ENCODE data around the gene MFN2.
A peak's percentile ranks its signal among the peaks of the same experiment; 100 is the strongest.
"Not testable (repeated sequence)": the region's sequence is repeated elsewhere in the genome, so short reads cannot be mapped to it uniquely, and the experiment has no call there.

The MFN2 gene

DNA sequence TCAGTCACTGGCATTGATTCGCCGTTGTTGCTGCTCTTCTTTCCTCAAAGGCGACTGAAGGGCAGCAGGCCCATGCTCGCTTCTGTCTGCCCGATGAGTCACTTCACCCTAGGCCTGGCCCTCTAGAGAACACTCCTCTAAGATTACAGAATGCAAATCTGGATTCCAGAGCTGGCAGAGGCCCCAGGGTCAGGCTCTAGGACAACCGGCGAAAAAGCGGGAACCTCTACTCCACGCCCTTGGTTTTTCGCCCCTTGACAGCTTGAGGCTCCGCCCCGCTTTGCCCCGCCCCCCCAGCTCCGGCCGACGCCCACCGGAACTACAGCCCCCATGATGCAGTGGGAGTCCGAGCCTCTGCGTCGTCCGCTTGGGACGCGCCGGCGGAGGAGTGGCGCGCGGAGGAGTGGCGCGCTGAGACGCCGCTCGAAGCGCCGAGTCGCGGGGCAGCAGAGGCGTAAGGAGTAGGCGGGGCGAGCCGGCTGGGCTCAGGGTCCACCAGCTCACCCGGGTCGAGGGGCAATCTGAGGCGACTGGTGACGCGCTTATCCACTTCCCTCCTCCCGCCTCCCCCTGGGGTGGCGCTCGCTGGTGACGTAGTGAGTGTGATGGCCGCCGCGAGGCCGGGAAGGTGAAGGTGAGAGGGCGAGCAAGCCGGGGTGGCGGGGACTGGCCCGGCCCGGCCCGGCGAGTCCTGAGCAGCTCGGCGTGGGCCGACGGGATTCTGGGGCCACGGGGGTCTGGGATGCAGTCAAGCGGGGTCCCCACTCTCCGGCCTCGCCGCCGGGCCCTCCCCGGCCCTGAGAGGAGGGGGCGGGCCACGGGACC, at the start of gene MFN2:
MFN2 (plus strand) TSS at position 594 of the 825 bp plus-strand sequence. CDS start 8,725 bp downstream, outside the sequence.
- peak; percentile 96 to 99 for DNase-seq

DNA sequence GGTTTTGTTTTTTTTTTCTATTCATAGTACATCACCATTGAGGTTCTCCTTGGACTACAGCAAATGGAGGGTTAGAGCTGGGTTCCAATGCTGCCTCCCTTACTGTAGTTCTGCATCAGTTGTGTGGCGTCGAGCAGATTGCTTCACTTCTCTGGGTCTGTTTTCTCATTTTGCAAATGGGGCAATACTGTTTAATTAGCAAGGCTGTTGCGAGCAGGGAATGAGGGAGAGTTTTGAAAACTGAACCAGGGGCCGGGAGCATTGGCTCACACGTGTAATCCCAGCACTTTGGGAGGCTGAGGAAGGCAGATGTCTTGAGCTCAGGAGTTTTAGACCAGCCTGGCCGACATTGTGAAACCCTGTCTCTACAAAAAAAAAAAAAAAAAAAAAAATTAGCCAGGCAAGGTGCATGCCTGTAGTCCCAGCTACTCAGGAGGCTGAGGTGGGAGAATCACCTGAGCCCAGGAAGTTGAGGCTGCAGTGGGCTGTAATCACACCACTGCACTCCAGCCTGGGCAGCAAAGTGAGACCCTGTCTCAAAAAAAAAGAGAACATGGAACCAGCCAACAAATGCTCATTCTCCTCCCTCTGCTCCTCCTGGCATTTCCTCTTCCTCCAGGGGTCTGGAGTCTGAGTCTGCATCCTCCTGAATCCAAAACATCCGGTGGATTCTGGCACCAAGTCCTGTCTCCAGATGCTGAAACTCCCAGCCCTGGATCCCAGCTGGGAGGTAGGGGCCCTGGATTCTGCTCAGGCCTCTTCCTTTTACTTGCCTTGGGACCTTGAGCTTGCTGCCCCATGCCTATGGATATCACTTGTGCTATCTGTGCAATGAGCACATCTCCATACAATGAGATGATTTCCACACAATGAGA, 49.4 kb upstream of the MFN2 start:
- DNase-seq = no peak

DNA sequence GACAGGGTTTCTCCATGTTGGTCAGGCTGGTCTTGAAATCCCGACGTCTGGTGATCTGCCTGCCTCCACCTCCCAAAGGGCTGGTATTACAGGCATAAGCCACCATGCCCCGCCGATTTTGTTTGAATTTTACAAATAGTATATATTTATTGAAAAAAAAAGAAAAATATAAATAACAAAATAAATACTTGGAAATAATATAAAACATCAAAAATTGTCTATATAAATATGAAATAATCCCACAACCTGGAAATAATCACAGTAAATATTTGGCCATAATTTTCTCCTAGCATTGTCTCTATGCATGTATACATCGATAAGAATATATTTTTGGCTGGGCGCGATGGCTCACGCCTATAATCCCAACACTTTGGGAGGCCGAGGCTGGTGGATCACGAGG, 48.4 kb upstream of the MFN2 start:
- DNase-seq = no peak

DNA sequence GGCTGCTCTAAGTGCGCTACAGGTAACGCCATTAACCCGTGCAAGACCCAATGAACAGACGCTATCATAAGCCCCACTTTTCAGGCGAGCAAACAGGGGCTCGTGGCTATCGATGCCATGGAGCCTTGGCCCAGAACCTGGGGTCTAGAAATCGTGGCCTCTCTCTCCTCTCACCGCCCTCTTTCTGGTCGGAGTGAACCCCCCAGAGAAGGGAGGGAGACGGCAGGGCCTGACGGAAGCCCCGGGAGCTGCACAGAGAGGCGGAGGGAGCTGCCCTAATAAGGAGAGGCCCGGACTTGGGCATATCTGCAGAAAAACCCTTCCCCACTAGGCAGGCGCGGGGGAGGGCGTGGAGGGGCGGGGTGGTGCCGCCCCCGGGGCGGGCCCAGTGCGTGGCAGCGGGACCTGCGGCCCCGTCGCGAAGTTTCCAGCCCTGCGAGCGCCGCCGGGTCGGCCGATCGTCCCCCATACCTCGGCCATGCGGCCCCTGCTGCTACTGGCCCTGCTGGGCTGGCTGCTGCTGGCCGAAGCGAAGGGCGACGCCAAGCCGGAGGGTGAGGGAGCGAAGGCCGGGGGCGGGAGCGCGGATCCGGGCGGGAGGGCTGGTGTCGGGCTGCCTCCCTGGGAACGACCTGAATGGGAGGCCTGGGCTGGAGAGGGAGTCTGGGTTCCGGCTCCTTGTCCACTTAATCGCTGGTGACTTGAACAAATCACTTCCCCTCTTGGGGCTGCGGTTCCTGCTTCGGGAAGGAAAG, 45.8 kb upstream of the MFN2 start, which contains the start of gene PLOD1:
PLOD1 (plus strand) TSS at position 416 of the 755 bp plus-strand sequence; CDS start at position 479, 63 bp downstream.
- DNase-seq = peak; percentile 49 to 69

DNA sequence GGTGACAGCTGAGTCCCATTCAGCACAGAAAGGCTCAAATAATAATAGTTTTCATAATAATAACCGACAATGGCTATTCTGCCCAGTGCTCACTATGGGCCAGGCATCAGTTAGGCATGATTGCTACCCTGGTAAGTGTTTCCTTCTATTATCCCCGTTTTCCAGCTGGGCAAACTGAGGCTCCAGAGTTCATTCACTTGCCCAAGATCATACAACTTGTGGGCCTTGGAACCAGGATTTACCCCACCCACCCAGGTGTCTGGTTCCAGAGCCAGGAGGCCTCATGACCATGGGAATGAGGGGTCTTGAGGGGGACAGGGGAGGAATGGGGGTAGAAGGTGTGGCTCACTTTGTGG, 45.2 kb upstream of the MFN2 start:
- no peak for DNase-seq

DNA sequence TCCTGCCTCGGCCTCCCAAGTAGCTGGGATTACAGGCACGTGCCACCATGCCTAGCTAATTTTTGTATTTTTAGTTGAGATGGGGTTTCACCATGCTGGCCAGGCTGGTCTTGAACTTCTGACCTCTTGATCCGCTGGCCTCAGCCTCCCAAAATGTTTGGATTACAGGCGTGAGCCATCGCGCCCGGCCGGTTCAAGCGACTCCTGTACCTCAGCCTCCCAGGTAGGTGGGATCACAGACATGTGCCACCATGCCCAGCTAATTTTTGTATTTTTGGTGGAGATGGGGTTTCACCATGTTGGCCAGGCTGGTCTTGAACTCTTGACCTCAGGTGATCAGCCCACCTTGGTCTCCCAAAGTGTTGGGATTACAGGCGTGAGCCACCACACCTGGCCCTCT, 44.5 kb upstream of the MFN2 start:
- DNase-seq = not testable (repeated sequence)

DNA sequence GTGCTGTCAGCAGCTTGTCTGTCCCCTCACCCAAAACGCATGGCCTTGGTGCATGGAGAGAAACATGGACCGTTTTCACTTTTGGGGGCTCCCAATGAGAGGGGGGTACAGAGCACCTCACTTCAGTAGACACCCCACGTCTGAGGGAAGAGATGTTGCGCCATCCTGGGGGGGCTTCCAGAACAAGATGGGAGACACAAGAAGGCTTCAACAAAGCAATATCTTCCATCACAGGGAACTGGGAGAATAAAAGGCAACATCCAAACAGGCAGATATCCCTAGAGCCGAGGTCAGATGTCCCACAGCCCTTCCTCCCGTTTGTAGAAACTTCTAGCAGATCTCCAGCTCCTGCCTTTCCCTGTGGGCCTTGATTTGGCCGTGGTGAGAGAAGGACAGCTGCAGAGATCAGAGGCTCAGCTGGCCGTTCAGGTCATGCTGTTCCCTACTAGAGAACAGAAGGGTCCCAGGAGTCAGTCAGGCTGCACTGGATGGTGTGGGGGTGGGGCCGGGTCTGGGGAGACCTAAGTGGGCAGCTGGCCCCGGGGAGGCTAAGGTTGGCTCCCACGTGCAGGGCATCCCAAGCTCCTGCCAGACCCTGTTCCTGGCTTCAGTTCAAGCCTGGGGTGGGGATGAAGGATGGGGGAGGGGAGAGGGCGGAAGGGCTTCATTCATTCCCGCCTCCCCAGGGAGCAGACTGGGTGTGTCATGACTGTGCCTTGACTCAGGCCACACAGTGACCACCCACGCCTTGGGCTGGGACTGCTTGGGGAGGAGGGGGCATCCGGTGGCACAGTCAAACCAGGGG, 41.3 kb upstream of the MFN2 start:
- no peak for DNase-seq

DNA sequence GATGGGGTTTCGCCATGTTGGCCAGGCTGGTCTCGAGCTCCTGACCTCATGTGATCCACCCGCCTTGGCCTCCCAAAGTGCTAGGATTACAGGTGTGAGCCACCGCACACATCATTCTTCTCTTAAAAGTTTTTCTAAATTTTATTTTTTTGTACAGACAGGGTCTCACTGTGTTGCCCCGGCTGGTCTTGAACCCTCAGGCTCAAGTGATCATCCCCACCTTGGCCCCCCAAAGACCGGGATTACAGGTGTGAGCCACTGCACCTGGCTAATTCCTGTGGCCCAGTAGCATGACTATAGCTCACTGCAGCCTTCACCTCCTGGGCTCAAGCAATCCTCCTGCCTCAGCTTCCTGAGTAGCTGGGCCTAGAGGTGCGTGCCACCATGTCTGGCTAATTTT, 40.5 kb upstream of the MFN2 start:
- DNase-seq = not testable (repeated sequence)

DNA sequence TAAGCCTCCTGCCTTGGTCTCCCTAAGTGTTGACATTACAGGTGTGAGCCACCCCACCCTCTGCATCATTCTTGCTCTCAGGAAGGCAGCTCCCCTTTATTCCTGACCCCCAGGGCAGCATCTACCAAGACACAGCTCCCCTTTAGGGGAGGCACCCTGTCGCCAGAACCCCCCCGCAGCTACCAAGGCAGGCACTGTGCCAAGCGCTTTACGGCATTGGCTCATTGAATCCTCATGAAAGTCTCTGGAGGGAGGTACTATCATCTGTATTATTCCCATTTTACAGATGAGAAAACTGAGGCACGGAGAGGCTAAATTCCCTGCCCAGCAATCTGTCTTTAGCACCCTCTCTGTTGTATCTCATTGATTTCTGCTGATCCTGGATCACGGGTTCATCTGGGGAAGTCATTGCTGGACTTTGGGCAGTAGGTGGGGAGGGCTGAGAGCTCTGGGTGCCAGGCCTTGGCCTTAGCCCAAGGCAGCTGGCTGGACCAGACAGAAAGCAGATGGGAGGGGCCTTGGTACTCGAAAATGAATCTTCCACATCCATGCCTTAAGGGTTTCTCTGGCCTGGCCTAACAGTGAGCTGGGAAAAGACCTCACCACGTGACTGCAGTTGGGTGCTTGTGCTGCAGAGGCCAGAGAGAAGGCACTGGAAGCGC, 39.9 kb upstream of the MFN2 start:
- DNase-seq = no peak

DNA sequence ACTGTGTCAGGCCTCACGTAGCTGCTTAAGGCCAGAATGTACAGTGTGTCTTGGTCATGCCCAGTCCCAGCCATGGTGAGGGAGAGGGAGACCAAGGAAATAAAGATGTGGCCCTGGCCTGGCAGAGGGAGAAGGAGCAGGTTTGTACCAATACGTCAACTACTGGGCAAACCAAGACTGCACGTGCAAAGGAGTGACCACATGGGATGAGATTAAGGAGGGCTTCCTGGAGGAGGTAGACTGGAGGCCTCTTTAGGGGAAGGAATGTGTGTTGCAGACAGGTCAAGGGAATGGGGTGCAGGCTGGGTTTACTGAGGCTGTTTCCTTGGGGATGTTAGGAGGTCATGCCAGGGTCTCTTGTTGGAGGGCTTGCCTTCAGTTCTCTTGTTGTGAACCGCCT, 38.0 kb upstream of the MFN2 start:
- no peak for DNase-seq

DNA sequence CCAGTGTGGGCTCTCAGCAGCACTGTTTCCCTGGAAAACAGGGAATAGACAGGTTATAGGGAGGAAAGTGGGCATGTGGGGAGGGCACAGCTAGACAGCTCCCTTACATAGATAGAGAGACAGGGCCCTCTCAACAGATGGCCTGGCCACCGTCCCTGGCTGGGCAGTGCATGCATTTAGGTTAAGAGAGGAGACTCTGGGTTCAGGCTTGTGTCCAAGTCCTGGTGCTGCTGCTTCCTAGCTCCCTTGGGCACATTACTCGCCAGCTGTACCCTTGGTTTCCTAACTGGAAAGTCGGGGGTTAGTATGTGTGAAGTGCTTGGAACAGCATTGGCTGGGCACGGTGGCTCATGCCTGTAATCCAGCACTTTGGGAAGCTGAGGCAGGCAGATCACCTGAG, 36.6 kb upstream of the MFN2 start:
- no peak for DNase-seq

DNA sequence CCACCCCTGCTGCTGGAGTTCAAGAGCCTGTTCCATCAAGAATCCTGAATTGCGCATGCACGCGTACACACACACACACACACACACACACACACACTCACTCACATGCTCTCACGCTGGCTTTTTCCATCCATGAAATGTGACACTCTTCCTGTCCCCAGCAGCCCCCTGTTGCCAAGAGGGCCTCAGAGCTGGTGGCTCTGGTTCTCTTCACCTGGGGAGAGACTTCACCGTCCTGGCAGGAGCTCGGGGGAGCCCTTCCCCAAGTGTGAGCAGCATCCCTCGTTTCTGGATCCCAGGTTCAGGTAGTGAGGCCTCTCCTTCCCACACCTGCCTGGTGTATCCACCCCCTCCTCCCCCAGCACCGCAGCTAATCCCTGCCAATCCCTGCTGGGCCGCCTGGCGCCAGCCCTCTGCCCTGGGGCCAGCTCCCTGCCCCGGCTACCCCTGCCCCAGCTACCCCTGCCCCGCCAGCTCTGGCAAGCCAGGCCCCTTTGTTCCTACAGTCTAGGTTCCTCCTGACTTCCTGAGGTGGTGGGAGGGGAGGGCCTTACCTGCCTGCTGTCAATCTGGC, 35.8 kb upstream of the MFN2 start:
- no peak for DNase-seq

DNA sequence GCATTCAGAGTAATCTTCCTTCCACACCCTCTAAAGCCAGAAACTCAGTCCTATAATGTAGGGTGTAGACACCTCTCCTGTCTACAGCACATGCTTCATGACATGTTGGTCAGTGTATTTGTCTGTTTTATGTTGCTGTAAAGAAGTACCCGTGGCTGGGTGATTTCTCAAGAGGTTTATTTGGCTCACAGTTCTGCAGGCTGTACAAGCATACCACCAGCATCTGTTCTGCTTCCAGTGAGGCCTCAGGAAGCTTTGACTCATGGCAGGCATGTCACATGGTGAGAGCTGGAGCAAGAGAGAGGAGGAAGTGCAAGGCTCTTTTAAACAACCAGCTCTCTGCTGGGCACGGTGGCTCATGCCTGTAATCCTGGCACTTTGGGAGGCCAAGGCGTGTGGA, 33.6 kb upstream of the MFN2 start:
- DNase-seq = no peak

DNA sequence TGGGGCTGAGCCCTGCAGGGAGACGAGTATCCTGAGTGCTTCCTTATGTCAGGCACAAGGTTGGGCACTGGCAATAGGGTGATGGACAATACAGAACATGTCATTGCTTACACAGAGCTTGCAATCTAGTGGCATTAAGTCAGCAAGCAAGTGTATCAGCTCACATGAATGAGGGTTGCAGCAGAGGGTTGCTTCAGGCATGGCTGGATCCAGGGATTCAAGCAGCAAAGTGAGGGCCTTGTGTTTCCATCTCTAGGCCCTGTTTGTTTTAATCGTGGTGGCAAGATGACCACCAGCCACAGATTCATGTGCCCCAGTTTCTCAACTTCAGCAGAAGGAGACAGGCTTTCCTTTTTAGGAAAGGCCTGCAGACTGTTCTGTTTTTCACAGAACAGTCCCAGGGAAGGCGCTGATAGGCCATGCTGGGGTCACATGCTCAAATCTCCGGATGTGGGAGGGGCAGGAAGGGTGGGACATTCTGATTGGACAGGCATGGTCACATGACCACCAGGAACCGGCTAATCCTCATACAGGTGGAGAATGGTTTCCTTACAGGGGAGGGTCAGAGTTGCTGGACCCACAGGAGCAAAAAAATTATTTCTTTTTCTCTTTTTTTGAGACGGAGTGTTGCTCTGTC, 31.3 kb upstream of the MFN2 start:
- DNase-seq = no peak

DNA sequence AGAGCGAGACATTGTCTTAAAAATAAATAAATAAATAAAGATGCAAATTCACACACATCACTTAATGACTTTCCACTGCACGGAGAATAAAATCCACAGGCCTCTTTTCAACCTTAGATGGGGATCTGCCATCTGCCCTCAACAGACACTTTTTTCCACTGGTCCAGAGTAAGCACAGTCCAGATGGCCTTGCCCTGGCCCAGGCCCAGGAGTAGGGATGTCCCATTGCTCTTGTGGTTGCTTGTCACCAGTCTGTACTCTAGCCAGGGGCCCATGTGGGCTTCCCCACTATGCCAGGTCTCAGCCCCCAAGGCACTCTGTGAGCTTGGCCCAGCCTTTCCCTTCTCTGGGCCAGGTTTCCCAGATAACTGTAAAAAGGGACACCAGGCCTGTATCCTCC, 28.3 kb upstream of the MFN2 start:
- DNase-seq = no peak

DNA sequence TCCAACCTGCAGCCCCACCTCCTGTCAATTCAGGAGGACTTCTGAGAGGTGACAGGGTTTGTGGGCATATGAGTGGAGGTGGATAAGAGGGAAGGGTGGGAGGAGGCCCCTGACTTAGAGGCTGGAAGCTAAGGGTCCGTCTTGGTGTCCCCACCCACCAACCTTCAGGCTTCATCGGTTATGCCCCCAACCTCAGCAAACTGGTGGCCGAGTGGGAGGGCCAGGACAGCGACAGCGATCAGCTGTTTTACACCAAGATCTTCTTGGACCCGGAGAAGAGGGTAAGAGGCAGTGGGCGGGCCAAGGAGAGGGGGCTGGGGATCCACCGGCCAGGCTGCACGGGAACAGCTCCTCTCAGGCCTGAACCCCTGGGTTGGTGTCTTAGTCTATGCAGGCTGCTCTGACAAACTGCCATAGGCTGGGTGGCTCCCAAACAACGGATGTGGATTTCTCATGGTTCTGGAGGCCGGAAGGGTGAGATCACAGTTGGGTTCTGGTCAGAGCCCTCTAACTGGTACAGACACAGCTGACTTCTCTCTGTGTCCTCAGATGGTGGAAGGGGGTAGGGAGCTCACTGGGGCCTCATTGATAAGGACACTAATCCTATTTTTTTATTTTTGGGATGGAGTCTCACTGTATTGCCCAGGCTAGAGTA, 27.7 kb upstream of the MFN2 start:
- DNase-seq = no peak

DNA sequence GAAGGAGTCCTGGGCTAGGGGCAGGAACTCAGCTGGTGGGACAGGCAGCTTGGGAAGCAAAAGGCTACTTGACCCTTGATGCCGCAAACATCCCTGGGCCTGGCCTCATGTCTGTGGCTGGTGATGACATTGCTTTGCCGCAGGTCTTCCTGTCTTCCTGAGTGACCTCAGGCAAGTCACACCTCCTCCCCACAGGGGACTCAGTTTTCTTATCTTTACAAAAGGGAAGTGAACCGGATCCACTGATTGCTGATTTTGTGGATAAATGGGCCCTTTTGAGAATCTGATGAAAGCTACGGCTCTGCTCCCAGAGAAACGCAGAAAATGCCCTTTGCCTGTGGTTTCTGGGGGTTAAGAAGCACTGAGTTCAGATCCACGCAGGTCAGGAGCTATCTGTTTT, 25.0 kb upstream of the MFN2 start:
- no peak for DNase-seq

DNA sequence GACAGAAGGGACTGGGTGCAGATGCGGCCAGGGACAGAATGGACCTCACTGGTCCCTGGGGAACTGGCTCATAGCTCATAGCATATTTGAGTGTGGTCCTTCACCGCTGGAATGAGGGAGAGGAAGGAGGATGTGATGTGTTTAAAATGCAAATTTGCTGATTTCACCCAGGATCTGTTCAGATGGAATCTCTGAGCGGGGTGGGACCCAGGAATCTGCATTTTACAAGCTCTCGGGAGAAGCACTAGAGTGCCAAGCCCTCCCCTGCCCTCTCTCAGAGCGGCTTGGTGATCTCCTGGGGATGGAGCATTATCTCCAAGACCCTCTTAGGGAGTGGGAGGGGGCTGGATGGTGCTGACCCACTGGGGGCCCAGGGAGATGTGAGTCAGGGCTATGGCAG, 22.8 kb upstream of the MFN2 start:
- no peak for DNase-seq

DNA sequence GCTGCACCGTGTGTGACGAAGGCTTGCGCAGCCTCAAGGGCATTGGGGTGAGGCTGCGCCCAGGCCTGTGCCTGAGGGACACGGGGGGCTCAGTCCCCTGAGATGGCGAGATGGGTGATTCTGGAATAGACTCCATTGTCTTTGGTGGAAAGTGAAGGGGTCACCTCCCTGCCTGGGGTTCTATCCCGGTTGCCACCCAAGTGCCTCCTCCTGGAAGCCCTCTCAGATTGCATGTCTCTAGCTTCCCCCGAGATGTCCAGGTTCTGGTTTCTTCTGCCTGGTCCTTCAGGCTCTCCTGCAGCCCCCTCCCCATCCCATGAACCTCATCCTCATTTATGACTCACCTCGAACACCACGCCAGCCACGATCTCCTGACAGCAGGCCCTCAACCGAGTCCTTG, 22.3 kb upstream of the MFN2 start:
- DNase-seq = no peak

DNA sequence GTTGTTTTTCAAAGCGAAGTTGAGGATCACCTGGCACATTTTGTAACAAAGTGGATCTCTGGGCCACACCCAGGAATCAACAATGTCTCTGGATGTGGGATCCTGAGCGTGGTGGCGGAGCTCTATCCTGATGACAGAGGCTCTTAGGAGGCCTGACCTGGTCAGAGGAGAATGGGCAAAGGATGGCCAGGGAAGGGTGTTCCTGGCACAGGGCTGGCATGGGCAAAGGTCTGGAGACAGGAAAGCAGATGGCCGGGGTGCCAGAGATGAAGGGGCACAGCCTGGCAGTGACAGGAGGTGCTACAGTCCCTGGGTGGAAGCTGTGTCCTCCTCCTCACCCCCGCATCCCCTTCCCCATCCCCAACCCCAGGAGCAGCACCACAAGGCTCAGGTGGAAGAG, 20.0 kb upstream of the MFN2 start:
- no peak for DNase-seq
